Left renal pelvis (tissue), 4 donors: Measurements from ENCODE around the gene ANKRD60. TPM values are rescaled to one million over a fixed set of nuclear protein-coding genes. Genes with fewer than 3 reads are reported as not detected.

Experiments
- DNase-seq, 4 donors: peaks; one replicate each; pipeline ENCODE4 v3.0.0-alpha.2; 2013; ENCODE audit warnings: low read depth in 4 of 4, low spot score in 3 of 4
- polyA plus RNA-seq, 4 donors: library from polyadenylated mRNA; unstranded; fragments of 120-200 nt; gene quantifications; one replicate each; pipeline ENCODE4 v1.2.1, GENCODE V29; 2013; ENCODE audit not compliant: insufficient read length in 4 of 4

ANKRD60 gene
- not detected for polyA plus RNA-seq

- DNase-seq, result no peak
Measured at GRCh38 chr20:58228484-58229197, at the start of gene ANKRD60. Gene ANKRD60 (minus strand): TSS chr20:58228653. CDS start chr20:58228653, 0 bp downstream.

- peak in 3 of 4 donors; percentile 20 to 40 (median 29) for DNase-seq
Measured at GRCh38 chr20:58277578-58278472, 49.4 kb upstream of the ANKRD60 start.

- no peak for DNase-seq
Measured at GRCh38 chr20:58277107-58277506, 48.7 kb upstream of the ANKRD60 start.

GRCh38 chr20:58274384-58274783 is 45.9 kb upstream of the ANKRD60 start:
- no peak for DNase-seq

GRCh38 chr20:58271606-58272351 is 43.3 kb upstream of the ANKRD60 start:
- DNase-seq, result peak in 1 of 4 donors; percentile 41

- no peak for DNase-seq
Measured at GRCh38 chr20:58268936-58269619, 40.6 kb upstream of the ANKRD60 start.

GRCh38 chr20:58268421-58268821 is 40.0 kb upstream of the ANKRD60 start:
- DNase-seq, result no peak

- no peak for DNase-seq
Measured at GRCh38 chr20:58267389-58268215, 39.1 kb upstream of the ANKRD60 start.

- DNase-seq, result no peak
Measured at GRCh38 chr20:58264271-58264670, 35.8 kb upstream of the ANKRD60 start.

- no peak for DNase-seq
Measured at GRCh38 chr20:58261660-58262059, 33.2 kb upstream of the ANKRD60 start.

- no peak for DNase-seq
Measured at GRCh38 chr20:58260006-58260405, 31.6 kb upstream of the ANKRD60 start.

GRCh38 chr20:58256842-58257241 is 28.4 kb upstream of the ANKRD60 start:
- no peak for DNase-seq

- DNase-seq, result no peak
Measured at GRCh38 chr20:58256307-58256706, 27.9 kb upstream of the ANKRD60 start.

GRCh38 chr20:58254890-58255289 is 26.4 kb upstream of the ANKRD60 start:
- no peak for DNase-seq

- no peak for DNase-seq
Measured at GRCh38 chr20:58251979-58252591, 23.6 kb upstream of the ANKRD60 start.

- DNase-seq, result no peak
Measured at GRCh38 chr20:58251348-58251978, 23.0 kb upstream of the ANKRD60 start.

- DNase-seq, result no peak
Measured at GRCh38 chr20:58246346-58246745, 17.9 kb upstream of the ANKRD60 start.

GRCh38 chr20:58245931-58246330 is 17.5 kb upstream of the ANKRD60 start:
- no peak for DNase-seq
